GM19452 (cell line): ENCODE results near the gene DYNC1H1.
A peak's percentile ranks its signal among the peaks of the same experiment; 100 is the strongest.

Experiments
- ATAC-seq: cut with Tn5 transposase; IDR thresholded peaks from one replicate; pipeline ENCODE4 v1.9.1; 2021; ENCODE audit not compliant: unreplicated experiment

Gene DYNC1H1

DNA sequence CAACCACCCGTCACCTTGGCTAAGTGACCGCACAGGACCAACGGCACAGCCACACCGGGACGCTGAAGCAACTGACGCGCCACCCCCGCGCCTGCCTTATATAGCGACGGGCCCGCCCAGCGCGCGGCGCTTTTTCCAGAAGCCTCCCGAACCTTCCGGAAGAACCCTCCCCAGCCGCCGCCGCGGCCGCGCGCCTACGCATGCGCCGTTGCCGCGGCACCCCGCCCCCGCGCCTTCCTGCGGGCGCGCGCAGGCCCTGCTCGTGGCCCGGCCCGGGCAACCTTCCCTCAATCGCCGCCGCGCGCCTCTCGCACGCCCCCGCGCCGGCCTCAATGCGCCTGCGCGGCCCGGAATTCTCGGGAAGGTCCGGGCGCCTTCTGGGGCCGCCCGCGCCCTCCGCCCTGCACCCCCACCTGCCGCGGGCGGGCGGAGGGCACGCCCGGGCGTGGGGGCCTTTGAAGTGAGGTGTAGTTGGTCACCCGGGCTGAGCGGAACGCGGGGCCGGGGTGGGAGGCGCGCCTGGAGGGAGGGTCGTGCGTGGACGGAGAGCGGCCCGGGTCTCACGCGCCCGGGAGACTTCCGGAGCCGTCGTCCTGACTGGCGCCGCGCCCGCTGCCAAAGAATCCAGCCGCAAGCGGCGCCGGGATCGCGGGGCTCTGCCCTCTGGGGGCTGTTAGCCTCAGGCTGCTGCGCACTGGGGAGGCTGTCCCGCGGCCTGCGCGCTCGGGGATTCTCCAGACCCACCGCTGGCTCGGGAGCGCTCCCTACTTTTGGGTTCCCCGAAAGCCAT is 122.8 kb downstream of the DYNC1H1 start, which contains the start of gene HSP90AA1:
Gene HSP90AA1, minus strand, starts transcription at position 73 of the 790 bp plus-strand sequence. CDS start 666 bp downstream, outside the sequence.
- peak; percentile 72 for ATAC-seq

DNA sequence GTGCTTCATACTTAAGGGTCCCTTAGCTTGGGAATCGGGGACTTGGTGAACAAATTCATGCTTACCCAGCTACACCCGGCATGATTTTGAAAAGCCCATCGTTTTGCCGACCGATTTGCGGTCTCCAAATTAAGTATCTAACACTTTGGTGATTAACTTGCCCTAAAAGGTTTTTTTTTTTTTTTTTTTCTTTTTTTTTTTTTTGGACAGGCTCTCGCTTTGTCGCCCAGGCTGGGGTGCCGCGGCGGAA is 123.3 kb downstream of the DYNC1H1 start:
- no peak for ATAC-seq

GRCh38 chr14:102088012-102088792 is 123.8 kb downstream of the DYNC1H1 start:
- ATAC-seq = no peak

DNA sequence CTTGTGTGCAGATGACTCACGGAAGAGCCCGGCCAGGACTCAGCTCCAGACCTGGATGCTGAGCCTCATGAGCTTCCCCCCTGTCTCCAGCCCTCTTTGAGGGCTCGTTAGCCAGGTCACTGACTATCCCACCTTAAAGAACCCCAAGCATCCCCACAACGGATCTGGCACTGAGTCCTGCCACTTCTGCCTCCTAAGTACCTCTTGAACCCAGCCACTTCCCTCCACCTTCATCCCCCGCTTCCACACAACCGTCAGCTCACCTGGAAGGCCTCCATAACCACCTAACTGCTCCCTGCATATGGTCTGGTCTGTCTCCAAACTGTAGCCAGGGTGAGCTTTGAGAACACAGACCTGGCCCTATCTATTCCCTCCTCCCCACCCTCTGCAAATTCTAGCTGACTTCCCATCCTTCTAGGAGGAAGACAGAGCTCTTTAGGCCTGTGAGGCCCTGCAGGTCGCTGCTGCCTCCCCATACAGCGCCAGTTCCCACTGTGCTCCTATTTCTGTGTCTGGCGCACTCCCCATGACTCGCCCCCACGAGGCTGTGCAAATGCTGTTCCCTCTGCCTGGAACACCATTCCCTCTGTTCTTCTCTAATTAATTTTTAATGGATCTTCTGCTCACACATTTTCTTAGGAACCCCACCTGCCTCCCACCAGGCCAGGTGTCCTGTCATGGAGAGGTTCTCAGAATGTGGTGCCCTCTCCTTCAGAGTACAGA is 125.4 kb downstream of the DYNC1H1 start:
- no peak for ATAC-seq

DNA sequence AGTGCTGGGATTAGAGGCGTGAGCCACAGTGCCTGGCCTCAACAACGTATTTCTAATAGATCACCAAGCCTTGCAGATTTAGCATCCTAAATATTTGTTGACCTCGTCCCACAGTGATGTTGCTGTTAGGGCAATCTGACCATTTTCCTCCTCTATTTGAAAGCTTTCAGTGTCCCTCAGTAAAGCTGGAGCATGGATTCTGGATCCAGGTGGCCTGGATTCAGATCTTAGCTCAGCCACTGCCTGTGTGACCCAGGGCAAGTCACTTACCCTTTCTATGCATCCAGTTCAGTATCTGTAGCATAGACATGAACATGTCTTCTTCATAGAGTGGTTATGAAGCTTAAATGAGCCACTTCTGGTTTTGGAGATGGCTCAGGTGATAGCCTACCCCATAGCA is 126.3 kb downstream of the DYNC1H1 start:
- no peak for ATAC-seq

- no peak for ATAC-seq
Measured at GRCh38 chr14:102092806-102093205, 128.4 kb downstream of the DYNC1H1 start.

- ATAC-seq = no peak
Measured at GRCh38 chr14:102094101-102094500, 129.7 kb downstream of the DYNC1H1 start.

DNA sequence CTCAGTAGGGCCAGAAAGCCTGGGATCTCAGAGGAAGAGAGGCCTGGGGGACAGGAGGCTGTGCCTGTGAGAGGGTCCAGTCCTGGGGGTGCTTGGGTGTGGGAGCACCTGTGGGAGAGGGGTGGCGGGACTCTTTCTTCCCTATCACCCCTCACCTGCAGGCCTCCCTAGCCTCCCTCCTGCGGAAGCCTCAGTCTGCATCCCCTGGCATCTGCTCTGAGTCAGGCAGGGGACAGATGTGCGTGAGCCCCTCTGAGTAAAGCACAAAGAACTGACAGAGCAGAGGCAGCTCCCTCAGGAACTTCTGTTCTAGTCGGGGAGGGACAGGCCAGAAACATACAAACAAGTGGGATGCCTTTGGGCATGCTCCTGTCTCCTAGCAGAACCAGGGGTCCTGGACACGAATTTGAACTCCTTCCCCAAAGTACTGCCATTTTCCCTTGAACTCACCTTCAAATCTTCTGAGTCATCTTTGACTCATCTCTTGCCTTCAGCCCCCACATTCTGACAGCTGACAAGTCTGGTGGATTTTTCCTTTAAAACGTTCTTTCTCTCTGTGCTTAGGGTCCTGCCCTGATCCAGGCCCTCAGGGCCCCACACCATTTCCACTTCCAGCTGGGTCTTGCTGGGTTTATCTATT is 131.0 kb downstream of the DYNC1H1 start:
- no peak for ATAC-seq

- ATAC-seq = no peak
Measured at GRCh38 chr14:102095871-102096568, 131.6 kb downstream of the DYNC1H1 start.

DNA sequence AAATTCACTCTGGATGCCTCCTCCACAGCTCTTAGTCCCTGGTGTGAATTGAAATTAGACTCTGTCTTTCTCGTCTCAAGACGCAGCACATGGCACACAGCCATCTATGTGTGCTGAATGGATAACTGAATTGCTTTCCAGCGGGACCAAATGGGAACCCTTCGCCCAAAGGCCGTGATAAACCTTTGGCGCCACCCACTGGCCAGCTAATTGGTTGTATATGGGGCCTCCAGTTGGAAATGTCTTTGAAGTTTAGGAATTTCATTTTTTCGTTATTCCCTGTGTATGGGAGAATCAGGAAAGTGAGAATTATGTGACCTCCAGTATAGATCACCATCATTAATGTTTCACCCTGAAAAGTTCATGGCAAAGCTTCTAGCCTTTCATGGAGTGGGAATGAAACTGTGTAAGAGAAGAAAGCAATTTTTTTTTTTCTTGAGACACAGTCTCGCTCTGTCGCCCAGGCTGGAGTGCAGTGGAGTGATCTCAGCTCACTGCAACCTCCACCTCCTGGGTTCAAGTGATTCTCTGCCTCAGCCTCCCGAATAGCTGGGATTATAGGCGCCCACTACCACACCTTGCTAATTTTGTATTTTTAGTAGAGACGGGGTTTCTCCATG is 132.3 kb downstream of the DYNC1H1 start:
- ATAC-seq = no peak

- ATAC-seq = no peak
Measured at GRCh38 chr14:102097441-102098135, 133.2 kb downstream of the DYNC1H1 start.

- no peak for ATAC-seq
Measured at GRCh38 chr14:102103062-102103695, 138.8 kb downstream of the DYNC1H1 start.

DNA sequence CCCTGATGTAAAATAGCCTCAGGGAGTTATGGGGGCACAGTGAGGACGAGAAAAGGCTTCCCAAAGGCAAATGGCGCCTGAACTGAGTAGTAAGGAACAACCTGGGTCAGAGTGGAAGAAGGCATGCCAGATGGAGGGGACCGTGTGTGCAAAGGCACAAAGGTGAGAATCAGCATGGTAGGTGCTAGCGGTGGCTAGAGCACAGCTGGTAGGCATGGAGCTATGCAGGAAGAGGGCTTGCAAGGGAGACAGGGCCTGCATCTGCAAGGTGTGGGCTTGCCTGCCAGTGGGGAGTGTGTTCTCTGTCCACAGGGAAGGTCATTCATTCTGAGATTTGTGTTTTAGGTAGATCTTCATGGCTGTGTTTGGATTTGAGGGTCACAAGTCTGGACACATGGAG is 141.0 kb downstream of the DYNC1H1 start:
- no peak for ATAC-seq
